Activated CD4-positive, CD25-positive, alpha-beta regulatory T cell (primary cell): ENCODE measurements around the gene OSGIN1.
A peak's percentile ranks its signal among the peaks of the same experiment; 100 is the strongest.

Source experiments
- DNase-seq, 4 experiments: peaks; one replicate each; lab custom pipeline; 2025; lab: John Stamatoyannopoulos, UW

The OSGIN1 gene, protein sequence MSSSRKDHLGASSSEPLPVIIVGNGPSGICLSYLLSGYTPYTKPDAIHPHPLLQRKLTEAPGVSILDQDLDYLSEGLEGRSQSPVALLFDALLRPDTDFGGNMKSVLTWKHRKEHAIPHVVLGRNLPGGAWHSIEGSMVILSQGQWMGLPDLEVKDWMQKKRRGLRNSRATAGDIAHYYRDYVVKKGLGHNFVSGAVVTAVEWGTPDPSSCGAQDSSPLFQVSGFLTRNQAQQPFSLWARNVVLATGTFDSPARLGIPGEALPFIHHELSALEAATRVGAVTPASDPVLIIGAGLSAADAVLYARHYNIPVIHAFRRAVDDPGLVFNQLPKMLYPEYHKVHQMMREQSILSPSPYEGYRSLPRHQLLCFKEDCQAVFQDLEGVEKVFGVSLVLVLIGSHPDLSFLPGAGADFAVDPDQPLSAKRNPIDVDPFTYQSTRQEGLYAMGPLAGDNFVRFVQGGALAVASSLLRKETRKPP

DNA sequence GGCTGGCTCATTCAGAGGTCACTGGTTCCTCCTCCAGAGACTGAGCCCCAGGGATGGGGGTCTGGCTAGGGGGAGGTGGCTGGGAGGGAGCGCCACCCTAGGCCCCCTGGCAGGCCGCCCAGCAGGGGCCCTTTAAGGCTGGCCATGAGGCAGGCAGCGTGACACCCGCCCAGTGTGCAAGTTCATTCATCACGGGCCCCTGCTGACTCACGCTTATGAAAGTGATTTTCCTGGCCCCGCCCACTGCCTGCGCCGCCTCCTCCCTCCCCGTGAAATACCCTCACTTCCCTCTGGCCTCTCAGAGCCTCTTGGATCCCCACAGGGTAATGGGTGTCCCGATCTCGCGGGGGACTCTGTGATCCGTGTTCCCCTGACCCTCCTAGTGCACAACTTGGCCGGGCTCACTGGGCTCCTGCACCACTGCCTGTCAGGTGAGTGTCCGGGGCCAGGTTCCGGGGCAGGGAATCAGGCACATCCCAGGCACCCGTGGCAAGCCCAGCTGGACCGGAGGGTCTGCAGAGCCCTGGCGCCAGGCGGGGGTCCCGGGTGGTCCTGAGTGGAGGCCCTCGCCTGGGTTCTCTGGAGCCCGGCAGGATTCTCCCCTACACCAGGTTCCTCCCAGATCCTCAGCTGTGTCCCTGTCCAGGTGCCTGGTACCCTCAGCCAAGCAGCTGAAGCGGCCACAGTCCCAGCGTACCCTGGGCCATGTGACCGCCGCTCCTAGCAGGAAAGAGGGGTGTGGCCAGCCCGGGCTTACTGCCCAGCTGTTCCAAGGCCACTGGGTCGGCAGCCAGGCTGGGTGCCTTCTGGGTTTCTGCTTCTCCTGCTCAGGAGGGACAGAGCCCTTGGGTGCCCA is at the start of gene OSGIN1:
Gene OSGIN1 (plus strand): TSS at position 301 of the 856 bp plus-strand sequence. CDS start 4,432 bp downstream, outside the sequence.
- DNase-seq, result peak; percentile 14 to 65 (median 38)

DNA sequence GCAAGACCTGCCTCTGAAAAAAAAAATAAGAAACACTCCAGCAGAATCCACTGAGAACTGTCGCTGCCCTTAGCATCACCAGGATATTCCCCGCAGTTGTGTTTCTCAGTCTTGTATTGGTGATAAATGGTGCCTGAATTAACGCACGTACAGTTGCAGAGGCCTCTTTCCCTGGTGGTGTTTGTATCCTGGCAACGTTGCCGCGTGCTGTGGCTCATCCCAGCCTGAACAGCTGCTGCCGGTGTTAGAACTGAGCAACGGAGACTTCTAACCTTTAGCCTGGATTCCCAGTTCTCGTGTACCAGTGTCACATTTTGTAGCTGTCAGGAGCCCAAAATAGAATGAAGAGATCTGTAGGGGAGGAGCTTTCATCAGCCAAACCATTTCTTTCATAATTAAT is 49.3 kb upstream of the OSGIN1 start:
- DNase-seq, result no peak

DNA sequence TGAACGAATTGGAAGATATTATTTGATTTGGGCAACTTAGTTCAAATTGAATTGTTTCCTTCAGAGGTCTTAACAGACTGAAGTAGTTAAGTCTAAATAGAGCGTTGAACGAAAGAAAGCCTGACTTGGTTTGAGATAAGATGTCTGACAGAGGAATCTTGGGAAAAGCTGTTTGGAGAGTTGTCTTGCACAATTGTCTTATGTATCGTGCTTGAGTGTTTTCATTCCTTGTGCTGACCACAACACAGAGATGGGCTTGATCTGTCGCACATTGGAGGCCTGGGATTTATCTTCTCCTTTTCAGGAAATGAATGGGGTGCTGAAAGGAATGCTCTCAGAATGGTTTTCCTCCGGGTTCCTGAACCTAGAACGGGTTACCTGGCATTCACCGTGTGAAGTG is 46.4 kb upstream of the OSGIN1 start:
- DNase-seq, result no peak

- DNase-seq, result no peak
Observed at GRCh38 chr16:83907111-83907510, 45.9 kb upstream of the OSGIN1 start.

DNA sequence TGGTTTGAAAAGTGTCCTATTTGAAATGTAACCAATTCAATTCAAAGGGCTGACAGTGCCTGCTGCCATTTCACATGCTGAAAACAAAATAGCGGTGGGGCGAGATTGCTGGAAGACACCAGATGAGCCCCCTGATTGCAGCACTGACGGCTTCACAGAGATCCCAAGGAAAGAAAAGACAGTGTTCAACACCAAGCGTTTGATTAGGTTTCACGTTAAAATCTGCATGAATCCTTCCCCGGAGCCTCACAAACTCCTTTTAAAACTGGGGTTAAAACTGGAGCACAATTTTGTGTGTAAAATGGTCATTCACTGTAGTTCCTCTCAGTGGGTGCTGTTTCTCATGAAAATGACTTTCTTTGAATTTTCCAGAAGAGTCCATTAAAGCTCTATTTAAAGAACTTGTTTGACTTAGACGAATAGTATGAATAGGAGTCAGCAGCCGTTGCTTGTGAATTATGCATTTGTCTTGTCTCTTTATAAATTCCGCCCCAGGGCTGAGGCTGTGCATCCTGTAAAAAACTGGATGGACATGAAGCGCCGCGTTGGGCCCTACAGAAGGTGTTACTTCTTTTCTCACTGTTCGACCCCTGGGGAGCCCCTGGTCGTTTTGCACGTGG is 45.3 kb upstream of the OSGIN1 start:
- no peak for DNase-seq

DNA sequence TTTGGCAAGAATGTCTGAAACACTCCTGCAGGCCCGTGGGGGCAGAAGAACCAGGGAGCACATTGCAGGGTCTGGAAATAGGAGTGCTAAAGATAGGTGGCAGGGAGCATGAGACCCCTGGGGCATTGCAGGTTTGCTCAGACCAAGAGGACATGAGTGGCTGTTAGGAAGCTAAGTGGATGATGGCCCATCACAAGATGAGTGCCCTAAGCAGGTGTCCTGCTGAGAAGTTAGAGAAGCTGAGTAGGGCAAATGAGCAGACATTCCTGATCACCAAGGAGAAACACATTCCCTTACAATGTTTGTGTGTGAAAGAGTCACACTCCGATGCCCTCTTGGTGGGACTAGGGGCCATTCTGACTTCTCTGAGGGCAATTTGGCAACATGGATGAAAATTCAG is 44.2 kb upstream of the OSGIN1 start:
- no peak for DNase-seq

- no peak for DNase-seq
Observed at GRCh38 chr16:83911290-83911689, 41.8 kb upstream of the OSGIN1 start.

GRCh38 chr16:83912519-83913244 is 40.4 kb upstream of the OSGIN1 start:
- DNase-seq, result no peak

GRCh38 chr16:83913245-83913633 is 39.8 kb upstream of the OSGIN1 start:
- DNase-seq, result no peak

- no peak for DNase-seq
Observed at GRCh38 chr16:83914091-83914710, 38.8 kb upstream of the OSGIN1 start.

- DNase-seq, result no peak
Observed at GRCh38 chr16:83915081-83915480, 38.0 kb upstream of the OSGIN1 start.

- DNase-seq, result no peak
Observed at GRCh38 chr16:83915491-83915890, 37.5 kb upstream of the OSGIN1 start.

GRCh38 chr16:83917152-83918120 is 35.6 kb upstream of the OSGIN1 start:
- no peak for DNase-seq

GRCh38 chr16:83920894-83921491 is 32.0 kb upstream of the OSGIN1 start:
- no peak for DNase-seq

DNA sequence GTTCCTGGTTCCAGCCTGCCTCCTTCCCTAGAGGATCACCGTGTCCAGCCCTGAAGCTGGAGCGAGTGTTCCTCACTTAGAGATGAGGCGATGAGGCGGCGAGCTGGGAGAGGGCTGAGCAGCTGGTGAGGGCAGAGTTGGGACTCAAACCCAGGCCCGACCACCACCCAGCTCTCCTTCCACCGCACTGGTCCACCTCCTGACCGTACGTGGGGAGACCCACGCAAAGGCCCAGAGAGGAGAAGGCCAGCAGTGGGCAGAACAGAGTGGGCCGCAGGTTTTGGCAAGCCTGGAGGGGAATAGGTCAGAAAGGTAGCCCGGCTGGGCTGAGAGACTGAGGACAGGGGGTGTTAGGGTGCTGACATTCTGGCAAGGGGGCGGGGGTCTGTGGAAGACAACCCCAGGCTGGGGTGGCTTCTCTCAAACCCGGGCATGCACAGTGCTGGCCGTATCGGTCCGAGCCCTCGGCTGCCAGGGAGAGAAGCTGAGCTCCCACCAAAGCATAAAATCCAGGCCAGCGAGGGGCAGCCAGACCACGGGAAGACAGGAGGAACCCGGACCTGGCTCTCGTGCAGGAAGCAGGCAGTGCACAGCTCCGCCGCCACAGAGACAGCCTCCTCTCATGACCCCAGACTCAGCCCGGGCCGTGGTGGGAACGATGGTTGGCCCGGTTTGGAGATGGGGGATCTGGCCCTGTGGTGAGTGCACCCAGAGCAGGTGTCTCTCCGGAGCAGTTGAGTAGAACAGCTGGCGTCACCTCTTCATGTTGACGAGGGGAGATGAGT is 29.3 kb upstream of the OSGIN1 start:
- DNase-seq, result no peak

GRCh38 chr16:83924686-83925085 is 28.4 kb upstream of the OSGIN1 start:
- DNase-seq, result no peak

DNA sequence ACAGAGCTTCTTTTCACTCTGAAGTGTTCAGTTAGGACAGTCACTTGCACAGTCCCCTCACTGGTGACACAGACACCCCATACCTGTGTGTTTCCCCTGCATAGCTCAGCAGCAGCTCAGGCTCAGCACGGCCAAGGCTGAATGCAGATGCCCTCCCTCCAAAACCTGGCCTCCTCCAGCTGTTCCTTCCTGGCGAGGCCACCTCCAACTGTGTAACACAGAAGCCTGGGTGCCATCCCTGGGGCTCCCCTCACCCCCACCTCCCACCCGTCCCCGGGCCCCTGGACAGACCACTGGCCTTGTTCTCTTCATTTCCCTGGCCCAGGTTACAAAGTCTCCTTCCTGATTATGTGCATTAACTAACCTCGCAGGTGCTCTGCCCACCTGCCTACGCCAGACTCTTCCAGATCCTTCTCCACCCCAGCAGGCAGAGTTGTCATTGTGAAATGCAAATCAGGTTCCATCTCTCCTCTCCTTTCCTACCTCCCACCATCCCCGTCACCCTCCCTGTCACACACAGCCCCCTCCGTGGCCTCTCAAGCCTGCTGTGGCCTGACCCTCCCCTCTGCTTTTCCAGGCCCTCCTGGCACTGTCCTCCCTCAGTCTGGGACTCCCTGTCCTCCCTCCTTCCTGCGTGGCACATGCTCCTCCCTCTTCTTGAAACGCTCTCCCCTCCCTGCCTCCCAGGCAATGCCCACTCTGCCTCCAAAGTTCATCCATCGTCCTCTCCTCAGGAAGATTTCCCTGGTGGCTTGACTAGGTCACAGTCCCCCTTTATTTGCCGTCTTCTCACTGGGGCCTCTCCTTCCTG is 27.7 kb upstream of the OSGIN1 start:
- DNase-seq, result no peak
